Measurements from ENCODE around the gene TTR.

Gene TTR

DNA sequence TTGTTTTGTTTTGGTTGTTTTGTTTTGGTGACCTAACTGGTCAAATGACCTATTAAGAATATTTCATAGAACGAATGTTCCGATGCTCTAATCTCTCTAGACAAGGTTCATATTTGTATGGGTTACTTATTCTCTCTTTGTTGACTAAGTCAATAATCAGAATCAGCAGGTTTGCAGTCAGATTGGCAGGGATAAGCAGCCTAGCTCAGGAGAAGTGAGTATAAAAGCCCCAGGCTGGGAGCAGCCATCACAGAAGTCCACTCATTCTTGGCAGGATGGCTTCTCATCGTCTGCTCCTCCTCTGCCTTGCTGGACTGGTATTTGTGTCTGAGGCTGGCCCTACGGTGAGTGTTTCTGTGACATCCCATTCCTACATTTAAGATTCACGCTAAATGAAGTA is at the start of gene TTR:
TTR (plus strand) TSS at position 250 of the 400 bp plus-strand sequence; CDS start at position 276, 26 bp downstream.
- DNase-seq: no peak

DNA sequence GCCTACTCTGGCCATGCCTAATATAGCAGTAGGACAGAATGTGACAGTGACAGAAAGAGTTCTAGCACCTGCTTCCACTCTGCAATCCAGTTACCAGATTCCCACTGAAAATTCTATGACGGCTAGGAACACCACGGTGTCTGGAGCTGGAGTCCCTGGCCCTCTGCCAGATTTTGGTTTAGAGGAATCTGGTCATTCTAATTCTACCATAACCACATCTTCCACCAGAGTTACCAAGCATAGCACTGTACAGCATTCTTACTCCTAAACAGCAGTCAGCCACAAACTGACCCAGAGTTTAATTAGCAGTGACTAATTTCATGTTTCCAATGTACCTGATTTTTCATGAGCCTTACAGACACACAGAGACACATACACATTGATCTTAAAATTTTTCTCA is 45.2 kb upstream of the TTR start:
- DNase-seq: no peak

DNA sequence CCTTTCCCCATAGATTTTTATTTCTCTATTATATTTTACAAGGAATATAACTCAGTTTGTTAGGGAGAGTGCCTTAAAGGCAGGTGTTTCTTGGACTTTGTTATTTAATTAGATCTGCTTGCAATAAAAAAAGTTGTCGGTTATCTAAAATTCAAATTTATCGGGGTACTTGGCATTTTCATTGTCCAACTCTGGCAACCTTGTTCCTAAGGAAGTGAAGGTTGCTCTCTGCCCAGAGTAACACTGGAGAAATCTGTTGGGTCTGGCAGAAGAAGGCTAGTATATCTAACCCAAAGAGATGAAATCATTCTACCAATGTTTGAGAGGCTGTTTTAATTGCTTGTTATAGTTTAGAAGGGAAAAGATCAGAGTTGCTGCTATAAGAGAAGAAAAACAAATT is 42.8 kb upstream of the TTR start:
- no peak for DNase-seq

DNA sequence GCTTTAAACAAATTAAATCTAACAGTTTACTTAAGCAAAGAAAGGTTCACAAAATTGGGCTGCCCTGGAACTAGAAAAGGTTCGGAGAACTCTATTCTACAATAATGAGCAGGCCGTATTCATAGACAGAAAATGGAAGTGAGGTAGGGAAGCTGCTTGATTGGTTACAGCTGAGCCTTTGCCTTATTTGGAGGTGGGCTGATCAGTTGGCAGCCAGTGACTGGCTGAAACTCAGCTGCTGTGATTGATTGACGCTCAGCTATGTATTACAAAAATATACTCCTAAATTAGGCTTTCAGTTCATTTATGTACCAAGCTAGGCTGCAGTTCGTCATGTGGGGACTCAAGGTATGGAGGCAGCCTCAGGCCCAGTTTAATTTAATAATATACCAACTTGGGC is 42.3 kb upstream of the TTR start:
- no peak for DNase-seq

DNA sequence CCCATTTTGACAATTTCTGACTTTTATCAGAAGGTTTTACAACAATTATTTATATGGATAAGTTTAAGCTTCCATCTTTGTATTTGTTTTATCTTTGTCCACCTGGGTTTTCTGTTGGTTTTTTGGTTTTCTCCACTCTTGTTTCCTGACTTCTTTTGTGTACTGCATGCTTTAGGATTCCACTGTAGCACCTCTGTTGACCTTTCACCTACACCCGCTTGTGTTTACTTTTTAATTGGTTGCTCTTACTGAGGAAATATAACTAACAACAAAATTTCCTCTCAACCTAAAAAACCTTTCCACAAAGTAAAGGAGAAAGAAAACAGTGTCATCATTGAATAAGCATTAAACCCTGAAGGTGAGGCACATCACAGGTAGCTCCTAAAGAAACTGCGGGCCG is 39.8 kb upstream of the TTR start:
- no peak for DNase-seq

DNA sequence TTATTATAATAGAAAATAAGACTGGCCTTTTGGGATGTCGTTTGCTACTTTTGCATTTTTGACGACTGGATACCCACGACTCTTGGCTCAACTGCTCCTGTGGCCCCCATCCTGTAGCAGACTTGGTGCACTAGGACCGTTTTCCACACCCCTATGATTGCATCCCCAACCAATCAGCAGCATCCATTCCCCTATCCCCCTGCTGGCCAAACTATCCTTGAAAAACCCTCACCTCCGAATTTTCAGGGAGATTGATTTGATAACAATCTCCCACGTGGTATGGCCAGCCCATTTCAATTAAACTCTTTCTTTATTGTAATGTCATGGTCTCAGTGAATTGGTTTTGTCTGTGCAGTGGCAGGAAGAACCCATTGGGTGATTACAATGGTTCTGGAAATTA is 37.9 kb upstream of the TTR start:
- no peak for DNase-seq

DNA sequence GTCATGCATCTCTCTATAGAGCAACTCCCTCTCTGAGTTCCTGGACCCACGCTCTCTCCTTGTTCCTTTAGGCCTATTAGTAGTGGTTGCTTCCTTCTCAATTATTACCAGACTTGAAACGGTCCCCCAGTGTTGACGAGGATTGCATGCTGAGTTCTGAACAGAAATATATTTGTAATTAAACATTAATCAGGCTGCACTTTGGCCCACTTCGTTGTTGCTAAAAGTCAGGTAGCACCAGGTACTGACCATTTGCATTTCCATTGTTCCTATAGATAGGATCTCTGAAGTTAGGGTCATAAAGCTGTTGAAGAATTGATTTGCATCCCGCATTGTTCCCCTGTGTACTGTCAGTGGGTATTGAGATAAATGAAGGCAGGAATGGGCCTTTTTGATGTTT is 36.9 kb upstream of the TTR start:
- no peak for DNase-seq

DNA sequence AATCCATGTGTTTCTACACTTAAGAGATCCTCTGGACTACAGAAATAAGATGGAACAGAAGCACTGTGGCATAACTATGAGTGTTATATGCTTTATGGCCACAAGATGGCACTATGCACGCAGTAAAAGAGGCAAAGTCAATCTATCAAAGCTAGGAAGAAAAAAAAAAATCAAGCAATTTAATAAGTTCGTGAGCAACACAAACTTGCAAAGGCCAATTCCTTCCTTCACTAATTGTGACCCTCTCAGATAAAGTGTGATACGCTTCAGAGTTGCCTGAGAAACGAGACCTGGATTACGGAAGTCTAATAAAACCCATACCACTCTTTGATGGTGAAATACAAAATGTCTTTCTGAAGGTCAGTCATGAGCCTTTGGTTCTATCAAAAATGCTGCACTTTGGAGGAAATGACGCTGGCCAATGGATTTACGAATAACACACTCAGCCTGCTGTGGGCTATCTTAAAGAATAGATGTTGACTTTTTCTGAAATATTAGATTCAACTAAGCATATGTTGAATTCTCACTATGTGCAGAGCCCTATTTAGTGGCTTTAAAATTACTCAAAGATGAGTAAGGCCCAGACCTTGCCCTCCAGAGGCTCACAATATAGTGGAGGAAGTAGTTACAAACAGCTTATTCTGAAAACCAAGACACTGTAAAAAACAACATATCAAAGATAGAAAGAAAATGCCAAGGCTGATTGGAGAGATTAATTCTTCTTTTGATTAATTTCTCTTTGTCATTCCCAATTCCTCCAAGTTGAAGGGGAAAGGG is 35.5 kb upstream of the TTR start:
- DNase-seq: peak; percentile 31 to 59

DNA sequence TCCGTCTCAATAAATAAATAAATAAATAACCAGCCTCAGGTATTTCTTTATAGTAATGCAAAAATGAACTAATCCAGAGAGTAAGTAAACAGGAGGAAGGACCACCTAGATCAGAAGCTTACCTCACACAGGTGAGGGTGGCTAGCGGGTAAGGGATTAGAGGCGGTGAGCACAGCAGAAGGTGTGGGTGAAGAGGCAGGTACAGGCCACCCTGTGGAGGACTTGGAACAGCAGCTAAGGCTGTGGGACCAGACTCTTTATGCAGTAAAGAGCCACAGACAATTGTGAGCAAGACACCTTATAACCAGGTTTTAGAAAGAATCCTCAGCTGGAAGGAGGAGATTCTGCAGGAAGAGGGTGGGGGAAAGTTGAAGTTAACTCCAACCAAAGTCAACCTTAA is 34.2 kb upstream of the TTR start:
- no peak for DNase-seq

DNA sequence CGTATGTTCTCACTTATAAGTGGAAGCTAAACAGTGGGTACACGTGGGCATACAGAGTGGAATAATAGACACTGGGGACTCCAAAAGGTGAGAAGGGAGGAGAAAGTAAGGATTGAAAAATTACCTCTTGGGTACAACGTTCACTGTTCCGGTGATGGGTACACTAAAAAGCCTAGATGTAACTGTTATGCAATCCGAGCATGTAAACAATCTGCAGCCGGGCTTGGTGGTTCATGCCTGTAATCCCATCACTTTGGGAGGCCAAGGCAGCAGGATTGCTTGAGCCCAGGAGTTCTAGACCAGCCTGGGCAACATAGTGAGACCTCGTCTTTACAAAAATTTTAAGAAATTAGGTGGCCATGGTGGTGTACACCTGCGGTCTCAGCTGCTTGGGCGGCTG is 33.1 kb upstream of the TTR start:
- no peak for DNase-seq

DNA sequence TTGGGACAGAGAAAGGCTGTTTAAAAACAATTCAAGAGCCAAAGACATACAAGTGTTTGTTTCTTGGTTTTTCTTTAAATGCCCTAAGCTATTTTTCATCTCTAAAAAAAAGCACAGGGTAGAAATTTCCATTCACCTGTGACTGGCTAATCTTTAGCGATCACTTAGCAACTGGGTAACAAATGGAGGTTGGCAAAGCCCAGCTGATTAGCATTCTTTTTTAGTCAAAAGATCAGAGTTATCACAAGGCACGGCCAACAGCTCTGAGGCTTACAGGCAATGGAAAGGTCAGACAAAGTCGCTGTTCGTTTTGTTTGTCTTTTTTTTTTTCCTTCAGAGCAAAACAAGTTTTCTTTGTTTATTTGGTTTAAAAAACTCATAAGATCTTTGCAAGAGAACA is 29.0 kb upstream of the TTR start:
- no peak for DNase-seq

DNA sequence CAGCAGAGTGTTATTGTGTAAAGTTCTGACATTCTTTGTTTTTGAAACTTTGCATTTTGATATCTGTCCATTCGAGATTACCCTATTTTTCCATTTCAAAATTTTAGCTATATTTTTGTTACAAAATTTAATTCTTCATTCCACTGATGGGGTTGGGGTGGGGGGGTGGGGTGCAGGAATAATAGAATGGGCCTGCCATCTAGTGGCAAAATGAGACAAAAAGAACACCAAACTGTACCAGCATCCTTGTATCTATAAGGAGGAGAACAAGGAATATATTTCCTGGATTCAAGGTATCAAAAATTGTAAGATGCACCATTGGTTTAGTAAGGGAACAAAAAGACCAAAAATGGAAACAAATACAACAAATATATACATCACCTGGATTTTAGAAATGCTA is 27.9 kb upstream of the TTR start:
- DNase-seq: no peak

DNA sequence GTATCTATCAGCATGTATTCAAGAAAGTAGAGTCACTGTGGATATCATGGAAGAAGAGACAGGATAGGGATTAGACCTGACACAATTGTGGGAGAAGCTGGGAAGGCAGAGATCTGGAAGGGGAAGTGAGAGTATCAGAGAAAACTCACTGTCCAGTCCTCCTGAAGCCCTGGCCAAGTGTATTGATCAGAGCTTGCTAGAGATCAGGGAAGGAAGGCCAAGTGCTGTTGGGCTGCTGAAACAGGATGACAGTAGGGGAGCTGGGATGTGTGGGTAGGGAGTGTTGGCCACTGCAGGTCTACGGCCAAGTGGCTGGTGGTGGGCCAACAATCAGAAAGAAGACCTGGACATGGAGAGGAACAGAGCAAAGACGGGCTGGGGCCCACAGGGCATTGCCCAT is 26.3 kb upstream of the TTR start:
- DNase-seq: no peak

DNA sequence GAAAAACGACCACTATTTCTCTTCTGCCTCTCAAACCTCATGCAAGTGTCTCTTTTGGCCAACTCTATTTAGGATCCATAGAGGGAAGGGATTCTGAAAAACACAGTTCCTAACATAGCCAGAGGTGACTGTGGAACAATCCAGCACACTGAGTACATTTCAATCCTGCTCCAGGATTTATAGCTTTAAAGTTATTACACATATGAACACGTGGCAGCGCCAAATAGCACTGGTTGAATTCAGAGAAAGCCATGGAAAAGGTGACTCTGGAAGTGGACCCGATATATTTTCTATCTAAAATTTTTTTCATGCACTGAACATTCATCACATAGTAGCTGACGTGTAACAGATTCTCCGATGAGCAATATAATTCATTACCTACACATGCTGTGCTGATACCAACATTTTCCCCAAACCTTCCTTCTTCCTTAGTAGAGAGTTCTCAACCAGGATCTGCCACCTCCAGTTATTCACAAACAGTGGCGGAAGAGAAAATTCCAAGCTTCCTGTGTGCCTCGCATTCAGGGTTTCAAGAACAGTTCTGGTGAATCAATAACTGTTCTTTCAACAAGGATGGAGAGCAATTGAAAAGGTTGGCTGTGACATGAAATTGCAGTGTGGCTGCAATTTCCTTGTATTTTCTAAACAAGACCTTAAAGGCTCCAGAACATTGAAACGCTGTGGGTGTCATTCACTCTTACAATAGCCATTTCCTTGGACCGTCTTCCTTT is 25.7 kb upstream of the TTR start:
- no peak for DNase-seq

DNA sequence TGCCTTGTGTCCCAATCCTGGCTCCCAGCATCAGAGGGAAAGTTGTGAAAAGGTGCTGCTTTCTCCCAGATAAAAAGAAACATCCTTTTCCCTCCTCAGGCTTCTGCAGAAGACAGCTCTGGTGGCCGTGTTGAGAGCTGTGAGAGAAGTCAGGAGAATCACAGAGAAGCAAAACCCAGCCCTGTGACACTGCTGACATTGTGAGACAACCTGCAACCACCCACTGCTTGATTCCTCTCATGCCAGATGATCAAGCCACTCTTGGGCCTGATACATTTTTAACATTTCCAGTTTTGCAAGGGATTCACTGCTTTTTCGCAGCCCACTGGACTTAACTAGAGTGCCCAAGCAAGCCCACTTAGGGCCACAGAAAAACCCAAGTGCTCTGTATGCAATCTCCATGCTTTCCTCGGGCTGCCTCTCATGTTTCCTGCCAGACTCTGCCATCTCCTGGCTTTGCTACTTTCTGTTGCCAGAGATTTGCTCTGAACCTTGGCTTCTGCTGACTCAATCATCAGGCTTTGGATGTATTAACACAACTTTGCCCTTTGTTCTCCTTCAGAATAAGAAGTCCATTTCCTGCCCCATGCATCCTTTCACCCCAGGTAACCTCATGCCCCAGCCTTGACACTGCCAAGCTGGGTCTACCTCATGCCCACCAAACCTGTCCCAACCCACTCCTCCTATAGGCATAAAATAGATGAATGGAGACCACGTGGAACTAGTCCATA is 24.9 kb upstream of the TTR start:
- no peak for DNase-seq

DNA sequence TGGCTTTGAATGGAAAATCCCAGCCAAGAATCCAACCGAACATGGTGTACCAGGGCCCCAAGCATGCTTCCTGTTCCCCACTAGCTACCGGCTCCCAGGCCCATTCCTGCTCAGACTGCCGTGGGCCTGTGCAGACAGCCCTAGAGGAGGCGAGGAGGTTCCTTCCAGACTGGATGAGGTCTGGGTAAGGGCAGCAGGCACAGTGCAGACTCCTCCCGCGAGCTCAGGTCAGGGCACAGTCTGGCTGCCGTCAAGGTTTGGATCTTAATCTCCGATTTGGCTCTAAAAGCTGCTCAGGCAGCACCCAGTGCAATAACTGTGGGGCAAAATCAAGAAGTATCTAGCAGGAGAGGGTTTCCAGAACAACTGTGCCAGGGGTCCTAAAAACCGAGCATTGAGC is 19.3 kb upstream of the TTR start:
- DNase-seq: no peak

DNA sequence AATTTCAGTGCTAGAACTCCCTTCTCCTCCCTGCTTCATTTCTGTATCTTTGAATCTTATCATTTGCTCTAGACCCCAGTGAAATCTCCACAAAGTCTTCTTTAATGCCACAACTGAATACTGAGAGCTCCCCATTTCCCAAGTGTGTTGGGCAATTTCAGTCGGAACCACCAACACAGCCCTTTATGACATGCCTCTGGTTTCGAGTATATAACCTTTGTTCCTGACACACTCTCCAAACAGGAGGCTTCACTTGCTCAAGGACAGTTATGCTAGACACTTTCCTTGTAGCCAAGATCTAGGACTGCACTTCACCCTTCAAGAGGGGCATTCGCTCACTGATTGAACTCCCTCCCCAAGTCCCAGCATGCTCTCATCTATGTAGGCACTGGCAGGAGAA is 18.6 kb upstream of the TTR start:
- no peak for DNase-seq

DNA sequence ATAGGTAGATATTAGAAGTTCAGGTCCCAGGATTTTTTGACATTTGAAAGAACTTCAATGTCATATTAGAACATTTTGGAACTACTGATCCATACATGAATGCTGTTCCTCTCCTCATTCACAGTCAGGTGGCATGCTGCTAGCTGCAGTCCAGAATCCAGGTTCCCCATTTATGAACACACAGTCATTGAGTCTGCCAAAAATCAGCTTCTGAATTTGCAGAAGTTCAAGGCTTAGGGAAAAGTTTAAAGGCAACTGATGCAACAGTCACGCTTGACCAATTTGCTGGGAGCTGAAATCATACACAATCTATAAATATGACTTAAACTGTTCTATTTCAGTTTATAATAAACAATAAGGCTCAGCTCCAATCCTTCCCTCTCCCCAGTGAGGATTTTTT is 17.3 kb upstream of the TTR start:
- no peak for DNase-seq

DNA sequence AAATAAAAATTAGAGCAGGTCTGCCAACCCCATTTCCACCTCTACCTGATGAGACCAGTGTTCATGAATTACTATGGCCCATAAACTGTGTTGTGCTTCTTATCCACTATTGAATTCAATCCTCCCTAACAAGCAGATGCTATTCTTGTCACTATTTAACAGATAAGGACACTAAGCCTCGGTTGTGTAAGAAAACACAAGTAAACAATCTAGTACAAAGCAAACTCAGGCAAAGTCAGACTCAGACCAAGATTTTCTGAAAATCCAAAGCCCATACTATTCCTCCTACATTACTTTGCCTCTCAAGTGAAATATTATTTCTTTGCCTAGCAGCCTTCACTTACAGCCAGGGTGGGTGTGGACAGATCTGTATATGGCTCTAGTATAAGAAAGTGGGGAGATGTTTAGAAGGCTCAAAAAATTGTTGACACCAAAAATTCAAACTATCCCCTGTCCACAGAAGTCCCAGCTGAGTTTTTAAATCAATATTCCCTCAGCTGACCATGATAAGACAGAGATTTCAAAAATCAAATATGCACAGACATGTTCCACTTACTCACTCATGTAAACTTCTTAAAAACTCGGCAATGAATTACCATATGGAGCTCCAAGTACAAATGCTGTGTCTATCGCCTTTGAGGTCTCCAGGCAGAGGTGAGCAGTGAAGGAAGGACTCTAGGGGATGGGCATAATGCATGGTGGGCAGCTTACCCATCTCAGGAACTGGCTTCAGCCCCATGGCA is 16.0 kb upstream of the TTR start:
- no peak for DNase-seq

DNA sequence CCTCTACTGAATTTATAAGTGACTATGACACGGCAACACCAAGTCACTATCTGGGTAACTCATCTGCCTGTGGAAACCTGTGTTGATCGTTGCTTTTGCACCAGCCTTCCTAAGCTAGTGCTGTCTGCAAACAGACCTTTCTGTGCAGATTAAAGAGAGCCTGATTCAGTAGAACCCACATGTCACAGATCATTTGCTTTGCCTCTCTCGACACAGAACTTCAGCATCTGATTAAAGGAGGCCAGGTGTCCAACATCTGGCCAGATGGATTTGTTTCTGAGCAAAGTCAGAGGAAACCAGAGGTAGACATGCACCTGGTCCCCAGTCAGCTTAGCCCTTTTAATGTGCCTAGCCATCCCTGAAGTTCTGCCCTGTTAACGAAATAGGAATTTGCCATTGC is 15.0 kb upstream of the TTR start:
- no peak for DNase-seq

DNA sequence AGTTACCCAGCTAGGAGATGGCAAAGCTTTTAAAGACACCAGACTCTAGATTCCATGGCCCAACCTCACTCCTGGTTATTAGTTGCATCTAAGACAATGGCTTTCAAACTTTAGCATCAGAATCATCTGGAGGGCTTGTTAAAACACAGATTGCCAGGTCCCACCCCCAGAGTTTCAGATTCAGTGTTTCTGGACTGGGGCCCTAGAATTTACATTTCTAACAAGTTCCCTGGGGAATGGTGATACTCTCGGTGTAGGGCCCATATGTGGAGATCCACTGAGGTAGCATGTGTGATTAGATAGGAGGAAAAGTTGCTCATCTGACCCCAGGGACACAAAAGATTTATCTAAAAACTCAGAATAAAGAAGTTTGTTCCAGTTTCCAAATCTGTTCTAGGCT is 14.5 kb upstream of the TTR start:
- DNase-seq: no peak

DNA sequence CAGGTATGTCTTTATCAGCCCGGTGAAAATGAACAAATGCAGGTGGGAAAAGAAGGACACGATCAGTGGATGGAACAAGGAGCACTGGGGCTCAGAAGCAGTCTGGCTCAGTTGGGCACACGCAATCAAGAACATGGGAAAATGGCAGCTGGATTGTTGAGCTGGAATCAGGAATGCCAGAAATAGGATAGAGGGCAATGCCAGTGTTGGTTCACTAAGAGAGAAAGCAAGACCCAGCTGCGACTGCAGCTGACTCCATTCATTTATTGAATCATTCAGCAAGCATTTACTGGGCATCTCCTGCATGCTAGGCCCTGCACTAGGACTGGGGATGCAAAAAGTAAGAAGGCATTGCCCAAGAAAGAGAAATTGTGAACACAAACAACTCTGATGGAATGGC is 13.6 kb upstream of the TTR start:
- no peak for DNase-seq

DNA sequence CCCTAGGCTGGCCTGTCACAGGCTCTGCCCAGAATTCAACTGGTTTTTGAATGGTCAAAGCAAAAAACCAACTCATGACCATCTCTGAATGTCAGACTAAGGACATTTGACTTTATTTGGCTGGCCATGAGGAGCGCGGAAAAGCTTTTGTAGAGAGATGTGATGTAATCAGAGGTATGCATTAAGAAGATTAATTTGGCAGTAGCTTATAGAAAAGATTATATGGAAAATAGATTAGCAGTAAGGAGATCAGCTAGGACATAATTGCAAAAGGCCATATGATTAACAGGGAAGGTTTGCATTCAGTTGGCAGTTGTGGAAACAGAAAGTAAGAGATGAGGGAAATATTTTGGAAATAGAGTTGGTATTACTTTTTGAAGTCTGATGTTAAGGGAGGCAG is 12.3 kb upstream of the TTR start:
- DNase-seq: no peak

Measured in SHP77 (cell line).